Loucy (cell line): ENCODE data around the gene NHERF1.

ENCODE experiments used
- CTCF ChIP-seq: fragments of 200-600 bp; sonication (generic); conservative IDR thresholded peaks from 2 replicates; pipeline ENCODE4 v1.5.1; 2014; ENCODE audit warnings: mild to moderate bottlenecking, antibody characterized with exemption, low read length
- EZH2phosphoT487 ChIP-seq: fragments of 200-600 bp; IDR thresholded peaks from 2 replicates; pipeline ENCODE4 v1.6.1; 2018; ENCODE audit warnings: antibody characterized with exemption, mild to moderate bottlenecking, moderate library complexity, borderline replicate concordance

GRCh38 chr17:74785981-74786360 is 37.5 kb downstream of the NHERF1 start:
- TF ChIP-seq CTCF (no peak), EZH2phosphoT487 (no peak)
